Cardiac fibroblast (primary cell): ENCODE data around the gene TBL3.

Experiments used
- DNase-seq, 2 donors: peaks; one replicate each; pipeline versions ENCODE4 v3.0.0 to v3.0.0-alpha.2; 2010; ENCODE audit warnings: low read depth in 2 of 2
- H3K4me3 ChIP-seq, 2 donors: replicated peaks in 1 of 2; 1 replicate in 1 of 2; 2 replicates in 1 of 2; pipeline ENCODE4 v1.5.1; 2011; ENCODE audit warnings: low read depth in 2 of 2, low read length in 2 of 2, mild to moderate bottlenecking in 2 of 2, moderate library complexity in 1 of 2
- CTCF ChIP-seq: IDR thresholded peaks from one replicate; pipeline ENCODE4 v1.5.1; 2011; ENCODE audit warnings: low read depth, mild to moderate bottlenecking, low read length, inconsistent platforms

The TBL3 gene

GRCh38 chr16:2025251-2025650 lies 53.4 kb downstream of the TBL3 start:
- no peak for DNase-seq
- no peak for TF ChIP-seq CTCF
- H3K4me3 ChIP-seq, result no peak overlapping the region

GRCh38 chr16:2025878-2026460 lies 54.1 kb downstream of the TBL3 start:
- no peak for DNase-seq
- no peak for TF ChIP-seq CTCF
- H3K4me3 ChIP-seq, result peak overlapping the region in 1 of 2 donors; percentile 36

- no peak for TF ChIP-seq CTCF
- no peak for DNase-seq
- H3K4me3 ChIP-seq, result peak within 1 kb of the TSS; percentile 59 to 67
Measured at GRCh38 chr16:2026461-2027023, 54.7 kb downstream of the TBL3 start, which contains the start of gene NHERF2. Gene NHERF2, plus strand, starts transcription at chr16:2026902. Its CDS starts 104 bp downstream, at chr16:2027006.

GRCh38 chr16:2027024-2028010 lies 55.5 kb downstream of the TBL3 start:
- peak overlapping the region; percentile 59 to 67 for H3K4me3 ChIP-seq
- DNase-seq, result peak; percentile 32 to 68
- no peak for TF ChIP-seq CTCF

GRCh38 chr16:2028146-2028545 lies 56.3 kb downstream of the TBL3 start:
- H3K4me3 ChIP-seq, result peak overlapping the region in 1 of 2 donors; percentile 67
- TF ChIP-seq CTCF, result no peak
- DNase-seq, result no peak

- H3K4me3 ChIP-seq, result no peak overlapping the region
- DNase-seq, result no peak
- no peak for TF ChIP-seq CTCF
Measured at GRCh38 chr16:2028620-2029220, 56.9 kb downstream of the TBL3 start.
